Fibroblast of skin of left quadriceps (primary cell): ENCODE measurements around the gene GFY.
A peak's percentile ranks its signal among the peaks of the same experiment; 100 is the strongest.

ENCODE experiments used
- DNase-seq, 2 experiments: peaks; one replicate each; pipeline ENCODE4 v3.0.0-alpha.2; 2013; ENCODE audit warnings: low read depth in 2 of 2

The GFY gene, protein sequence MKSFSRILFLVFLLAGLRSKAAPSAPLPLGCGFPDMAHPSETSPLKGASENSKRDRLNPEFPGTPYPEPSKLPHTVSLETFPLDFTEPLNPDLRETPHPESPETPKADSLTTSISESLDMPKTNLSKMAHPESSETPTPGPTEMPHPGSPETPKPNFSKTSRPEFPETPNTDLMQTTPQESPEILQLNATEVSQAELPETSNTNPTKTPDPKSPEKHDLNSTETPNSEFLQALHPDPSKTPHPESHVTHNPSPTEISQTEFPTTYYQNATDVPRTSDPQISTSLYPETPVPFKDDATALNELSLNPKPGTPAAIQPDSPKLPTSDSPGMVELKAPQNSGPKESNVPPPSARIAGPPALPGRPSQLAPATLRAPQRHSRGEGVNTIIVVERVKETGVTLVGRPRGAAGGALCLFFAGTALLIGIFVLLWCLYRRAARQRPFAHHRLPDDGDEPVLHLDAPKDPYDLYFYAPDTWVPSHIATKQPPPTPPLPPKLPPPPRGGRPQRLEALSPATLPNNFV

DNA sequence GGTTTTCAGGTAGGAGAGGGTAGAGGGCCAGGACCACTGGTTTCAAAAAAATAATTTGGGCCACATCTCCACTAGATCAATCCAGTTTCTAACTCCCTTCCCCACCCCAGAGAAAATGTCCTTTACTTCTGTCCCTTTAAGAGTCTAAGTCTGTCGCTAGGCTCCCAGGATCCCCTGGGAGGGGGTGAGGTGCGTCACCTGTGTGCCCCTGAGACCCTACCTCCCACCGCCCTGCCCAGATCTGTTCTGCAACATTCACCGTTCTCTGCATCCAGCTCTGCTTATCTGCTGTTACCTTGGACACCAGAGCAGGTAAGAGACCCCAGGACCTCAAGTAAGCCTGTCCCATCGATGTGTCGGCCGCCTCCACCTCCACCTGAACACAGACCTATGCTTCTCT lies at the start of gene GFY:
GFY (plus strand) TSS at position 211 of the 400 bp plus-strand sequence. CDS start 1,043 bp downstream, outside the sequence.
- no peak for DNase-seq

DNA sequence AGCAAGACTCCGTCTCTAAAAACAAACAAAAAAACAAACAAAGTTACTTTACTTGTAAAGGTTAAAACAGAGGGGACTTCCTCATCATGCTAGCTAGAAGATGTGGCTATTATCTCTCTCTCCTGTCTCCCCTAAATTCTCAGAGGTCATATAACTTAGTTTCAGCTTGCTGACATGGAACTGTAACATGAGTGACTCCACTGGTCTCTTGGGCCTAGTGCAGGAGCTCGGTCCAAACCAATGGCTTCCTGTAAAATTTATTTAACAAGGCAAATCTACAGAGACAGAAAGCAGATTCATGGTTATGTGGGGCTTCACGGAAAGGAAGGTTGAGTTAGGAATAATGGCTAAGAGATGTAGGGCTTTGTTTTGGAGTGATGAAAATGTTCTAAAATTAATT lies 46.7 kb upstream of the GFY start:
- no peak for DNase-seq

DNA sequence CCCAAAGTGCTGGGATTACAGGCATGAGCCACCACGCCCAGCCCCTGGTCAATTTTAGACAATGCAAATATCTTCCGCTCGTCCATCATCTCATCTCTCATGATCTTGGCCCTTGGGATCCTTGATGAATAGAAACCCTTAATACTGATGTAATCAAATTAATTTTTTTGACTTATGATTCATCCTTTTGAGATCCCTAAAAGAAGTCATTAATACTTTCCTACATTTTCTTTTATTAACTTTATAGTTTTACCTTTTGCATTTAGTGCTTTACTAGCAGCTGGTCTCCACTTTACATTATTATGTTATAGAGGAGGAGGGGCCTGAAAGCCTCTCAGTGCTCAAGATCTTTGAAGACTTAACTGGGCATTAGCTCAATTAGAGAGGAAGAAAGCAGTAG lies 44.8 kb upstream of the GFY start:
- DNase-seq: no peak

DNA sequence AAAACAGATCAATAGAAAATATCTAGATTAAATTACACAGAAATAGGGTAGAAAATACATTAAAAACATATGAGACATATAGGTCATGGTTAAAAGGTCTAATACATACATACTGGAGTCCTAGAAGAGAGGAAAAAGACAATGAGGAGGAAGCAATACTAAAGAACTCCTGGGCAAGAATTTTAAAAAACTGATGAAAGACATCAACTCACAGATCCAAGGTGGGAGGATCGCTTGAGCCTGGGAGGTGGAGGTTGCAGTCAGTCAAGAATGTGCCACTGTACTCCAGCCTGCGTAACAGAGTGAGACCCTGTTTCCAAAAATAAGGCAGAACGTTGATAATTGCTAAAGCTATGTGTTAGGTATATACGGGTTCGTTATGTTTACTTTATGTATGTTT lies 42.5 kb upstream of the GFY start:
- no peak for DNase-seq

DNA sequence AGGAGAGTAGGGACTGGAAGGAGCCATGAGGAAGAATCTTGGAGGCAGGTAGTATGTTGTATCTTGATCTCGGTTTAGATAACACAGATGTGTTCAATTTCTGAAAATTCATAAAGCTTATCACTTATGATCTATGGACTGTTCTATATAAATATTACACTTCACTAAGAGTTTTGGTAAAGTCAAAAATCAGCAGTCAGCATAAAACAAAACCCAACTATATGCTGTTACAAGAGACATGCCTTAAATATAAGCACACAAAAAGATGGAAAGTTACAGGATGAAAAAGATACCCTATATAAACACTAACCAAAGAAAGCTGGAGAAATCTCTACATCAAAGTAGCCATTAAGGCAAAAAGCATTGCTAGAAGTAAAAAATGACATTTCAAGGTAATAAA lies 41.6 kb upstream of the GFY start:
- no peak for DNase-seq

DNA sequence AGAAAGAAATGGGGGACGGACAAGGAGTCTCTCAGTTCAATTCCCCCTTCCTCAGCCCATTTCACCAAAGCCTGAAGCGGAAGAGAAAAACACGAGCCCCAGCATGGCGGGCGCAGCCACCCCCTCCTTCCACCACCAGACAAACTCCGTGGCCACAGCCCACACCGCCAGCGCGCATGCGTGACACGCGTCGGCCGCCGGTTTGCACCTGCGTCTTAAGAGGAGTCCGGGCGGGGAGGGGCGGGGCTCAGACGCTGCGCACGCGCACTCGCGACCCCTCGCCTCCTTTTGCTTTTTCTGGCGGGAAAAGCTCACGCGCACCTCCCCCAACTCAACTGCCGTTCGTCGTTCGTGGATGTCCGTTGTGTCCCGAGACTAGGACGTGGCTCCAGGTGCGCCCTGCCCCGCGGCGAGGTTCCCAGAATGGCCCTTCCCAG lies 37.2 kb upstream of the GFY start, which contains the start of gene KASH5:
KASH5 (plus strand) TSS at position 314 of the 437 bp plus-strand sequence. CDS start 2,635 bp downstream, outside the sequence.
- peak in 1 of 2 experiments; percentile 10 for DNase-seq

DNA sequence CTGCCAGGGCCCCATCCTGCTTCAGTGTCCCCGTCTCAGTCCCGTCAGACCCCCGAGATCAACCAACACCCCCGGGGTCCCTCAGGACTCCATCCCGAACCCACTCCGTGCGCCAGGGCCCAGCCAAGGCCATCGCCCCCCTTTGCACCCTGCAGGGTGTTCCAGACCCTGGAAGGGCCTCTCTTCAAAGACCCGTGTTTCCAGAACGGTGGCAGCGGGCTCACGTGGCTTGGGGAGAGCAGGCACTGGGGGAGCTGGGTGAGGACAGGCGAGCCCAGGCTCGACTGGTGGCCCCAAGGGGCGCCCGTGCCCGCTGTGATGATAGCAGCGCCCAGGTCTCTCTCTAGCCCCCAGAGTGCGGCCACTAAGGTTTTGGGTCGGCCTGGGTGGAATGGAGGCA lies 35.8 kb upstream of the GFY start:
- no peak for DNase-seq

DNA sequence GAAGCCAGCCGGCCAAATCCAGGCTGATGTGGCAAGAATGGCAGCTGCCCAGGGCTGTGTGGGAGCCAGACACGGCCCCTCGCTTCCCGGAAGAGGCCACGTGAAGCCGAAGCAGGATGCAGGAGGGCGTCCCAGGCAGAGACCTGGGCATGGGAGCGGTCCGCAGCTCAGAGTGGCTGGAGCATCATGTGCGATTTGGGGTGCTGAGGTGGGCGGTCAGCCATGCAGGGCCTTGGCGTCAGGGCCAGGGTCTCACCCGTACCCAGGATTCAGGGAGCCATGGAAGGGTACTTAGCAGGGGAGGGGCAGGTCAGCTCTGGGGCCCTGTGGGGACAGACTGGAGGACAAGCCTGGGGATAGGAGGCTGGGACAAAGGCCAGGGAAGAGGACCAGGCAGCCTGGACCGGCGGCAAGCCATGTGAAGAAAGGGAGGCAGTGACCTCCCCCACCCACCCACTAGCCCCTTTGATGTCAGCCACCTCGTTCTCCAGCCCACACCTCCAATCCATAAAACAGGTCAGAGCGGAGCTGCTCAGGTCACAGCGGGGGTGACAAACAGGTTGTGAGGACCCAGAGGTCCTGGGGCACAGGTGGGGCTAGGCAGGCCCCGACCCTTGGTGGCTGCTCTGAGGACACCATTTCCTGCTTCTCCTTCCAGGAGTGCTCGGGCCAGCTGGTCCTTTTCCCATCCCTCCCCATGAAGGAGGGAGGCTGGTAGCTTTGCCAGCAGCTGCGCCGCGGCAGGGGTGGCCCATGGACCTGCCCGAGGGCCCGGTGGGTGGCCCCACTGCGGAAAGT lies 34.9 kb upstream of the GFY start:
- no peak for DNase-seq

DNA sequence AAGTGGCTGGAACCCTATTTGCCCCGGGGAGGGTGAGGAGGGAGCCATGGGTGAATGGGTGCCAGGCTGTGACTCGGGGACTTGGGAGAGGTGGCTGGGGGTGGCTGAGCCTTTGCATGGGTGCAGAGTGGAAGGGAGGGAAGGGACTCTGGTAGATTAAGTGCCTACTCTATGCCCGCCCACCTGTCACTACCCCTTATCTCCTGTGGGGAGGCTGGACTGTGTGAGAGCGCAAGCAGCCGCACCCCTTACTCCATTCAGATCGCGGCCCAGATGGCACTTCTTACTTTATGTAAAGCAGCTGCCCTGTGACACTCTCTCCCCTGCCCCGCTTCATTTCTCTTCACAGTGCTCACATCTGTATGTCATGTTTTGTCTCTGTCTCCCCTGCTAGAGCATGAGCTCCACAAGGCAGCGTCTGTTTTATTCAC lies 34.2 kb upstream of the GFY start:
- DNase-seq: no peak

DNA sequence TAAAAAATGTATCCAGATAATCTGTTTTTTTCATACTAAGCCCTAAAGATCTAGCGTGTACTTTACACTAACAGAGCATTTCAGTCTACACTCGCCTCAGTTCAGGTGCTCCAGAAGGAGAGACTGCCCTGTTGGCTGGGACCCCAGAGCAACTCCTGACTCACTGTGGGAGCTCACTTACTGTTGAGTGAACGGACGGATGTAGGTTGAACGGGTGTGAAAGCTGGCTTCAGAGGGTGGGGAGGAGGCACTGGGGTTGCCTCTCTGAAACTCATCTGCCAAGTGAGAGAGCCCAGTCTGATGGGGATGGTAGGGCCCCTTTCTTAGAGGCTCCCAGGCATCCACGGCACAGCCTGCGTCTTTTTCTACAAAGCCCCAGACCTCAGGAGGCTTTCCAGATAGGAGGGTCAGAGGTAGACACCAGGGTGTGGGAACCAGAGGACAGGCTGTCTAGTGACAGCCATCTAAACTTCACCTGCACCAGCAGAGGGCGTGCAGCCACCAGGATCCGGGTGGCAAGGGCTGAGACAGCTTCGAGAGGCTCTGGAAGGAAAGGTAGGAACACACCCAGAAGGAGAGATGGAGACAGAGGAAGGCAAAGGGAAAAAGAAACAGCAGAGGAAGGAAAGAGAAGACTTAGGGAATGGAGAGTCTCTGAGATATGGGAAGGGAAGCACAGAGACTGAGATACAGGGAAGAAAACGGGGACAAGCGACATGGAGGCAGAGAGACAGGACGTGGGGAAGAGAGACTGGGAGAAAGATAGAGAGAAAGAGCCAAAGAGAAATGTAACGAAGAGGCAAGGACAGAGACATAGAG lies 33.4 kb upstream of the GFY start:
- DNase-seq: peak; percentile 35 to 40

DNA sequence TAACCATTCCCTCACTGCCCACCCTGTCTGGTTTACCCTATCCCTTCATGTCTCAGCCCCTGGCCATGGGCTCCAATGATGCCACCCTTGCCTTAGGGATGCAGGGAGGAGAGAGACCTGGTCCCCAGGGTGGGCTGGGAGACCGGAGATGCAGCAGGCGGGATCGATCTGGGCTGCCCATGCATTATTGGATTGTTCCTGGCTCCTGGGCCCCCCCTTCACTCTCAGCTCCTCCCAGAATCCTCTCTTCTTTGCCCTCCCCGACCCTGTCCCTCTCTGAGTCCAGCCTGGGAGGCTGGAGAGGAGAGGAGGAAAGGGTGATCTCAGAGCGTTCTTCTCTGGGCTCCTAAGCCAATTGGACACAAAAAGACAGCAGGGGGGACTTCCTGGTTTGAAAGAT lies 31.3 kb upstream of the GFY start:
- no peak for DNase-seq

DNA sequence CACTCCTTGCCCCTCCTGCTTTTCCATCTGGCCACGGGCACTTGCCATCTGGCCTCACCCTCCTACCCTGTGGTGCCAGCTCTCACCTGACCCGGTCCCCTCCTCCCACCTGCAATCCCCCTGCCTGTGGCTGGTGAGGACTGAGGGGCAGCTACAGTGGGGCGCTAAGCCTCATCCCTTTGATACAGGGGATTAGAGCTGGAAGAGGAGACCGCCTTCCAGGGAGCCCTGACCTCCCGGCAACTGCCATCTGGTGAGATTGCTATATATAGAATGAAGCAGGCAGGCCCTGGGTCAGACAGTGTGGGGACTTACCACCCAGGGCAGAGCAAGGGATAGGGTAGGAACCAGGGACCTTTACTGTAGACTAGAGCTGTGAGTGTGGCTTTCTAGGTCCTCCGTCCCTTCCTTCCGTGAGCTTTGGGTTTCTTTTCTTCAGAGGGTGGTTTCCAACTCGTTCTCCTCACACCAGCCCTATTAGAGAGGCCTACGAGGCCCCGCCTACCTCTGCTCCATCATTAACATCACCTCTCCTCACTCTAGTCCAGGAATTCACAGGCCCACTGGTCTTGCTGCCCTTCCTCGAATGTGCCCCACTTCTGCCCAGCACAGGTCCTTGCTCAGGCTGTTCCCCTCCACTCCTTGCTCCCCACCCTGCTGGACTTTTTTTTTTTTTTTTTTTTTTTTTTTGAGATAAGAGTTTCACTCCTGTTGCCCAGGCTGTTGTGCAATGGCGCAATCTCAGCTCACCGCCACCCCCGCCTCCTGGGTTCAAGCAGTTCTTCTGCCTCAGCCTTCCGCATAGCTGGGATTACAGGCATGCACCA lies 29.4 kb upstream of the GFY start:
- no peak for DNase-seq

DNA sequence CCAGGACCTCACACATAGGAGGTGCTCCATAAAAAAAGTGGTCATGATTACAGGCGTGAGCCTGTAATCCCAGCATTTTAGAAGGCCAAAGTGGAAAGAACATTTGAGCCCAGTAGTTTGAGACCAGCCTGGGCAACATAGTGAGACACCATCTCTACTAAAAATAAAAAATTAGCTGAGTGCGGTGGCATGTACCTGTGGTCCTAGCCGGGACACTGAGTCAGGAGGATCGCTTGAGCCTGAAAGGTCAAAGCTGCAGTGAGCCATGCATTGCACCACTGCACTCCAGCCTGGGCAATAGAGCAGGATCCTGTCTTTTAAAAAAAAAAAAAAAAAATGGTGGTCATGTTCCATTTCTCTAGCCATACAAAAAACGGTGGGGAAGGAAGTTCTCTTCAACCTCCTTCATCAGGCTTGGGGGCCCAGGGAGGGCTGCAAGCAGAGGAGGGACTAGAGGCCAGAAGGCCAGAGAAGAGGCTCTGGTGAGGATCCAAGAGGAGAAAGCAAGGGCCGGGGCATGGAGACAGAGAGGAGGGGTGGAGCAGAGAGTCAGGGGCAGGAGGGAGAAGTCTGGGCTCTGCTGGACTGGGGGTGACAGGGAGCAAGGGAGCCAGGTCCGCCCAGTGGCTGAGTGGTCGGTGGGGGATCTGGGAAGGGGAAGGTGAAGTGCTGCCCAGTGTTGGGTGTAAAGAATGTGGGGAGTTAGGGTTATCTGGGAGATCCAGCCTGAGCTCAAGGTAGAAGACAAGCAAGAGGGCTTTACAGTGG lies 28.3 kb upstream of the GFY start:
- no peak for DNase-seq

DNA sequence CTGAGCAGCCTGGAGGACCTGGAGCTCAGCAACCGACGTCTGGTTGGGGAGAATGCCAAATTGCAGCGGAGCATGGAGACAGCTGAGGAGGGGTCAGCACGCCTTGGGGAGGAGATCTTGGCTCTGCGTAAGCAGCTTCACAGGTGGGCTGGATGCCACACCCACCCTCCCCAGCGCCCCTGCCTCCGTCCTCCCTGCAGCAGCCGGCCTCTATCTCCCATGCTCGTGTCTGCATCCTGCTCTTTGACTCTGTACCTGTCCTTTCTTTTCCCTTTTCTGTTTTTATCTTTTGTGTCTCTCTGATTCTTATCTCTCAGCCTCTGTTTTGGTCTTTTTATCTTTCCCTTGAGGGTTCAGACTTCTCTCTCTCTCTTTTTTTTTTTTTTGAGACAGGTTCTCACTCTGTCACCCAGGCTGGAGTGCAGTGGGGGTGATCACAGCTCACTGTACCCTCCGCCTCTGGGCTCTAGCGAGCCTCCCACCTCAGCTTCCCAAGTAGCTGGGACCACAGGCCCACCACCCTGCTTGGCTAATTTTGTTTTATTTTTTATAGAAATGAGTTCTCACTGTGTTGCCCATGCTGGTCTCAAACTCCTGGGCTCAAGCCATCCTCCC lies 27.1 kb upstream of the GFY start:
- DNase-seq: no peak

DNA sequence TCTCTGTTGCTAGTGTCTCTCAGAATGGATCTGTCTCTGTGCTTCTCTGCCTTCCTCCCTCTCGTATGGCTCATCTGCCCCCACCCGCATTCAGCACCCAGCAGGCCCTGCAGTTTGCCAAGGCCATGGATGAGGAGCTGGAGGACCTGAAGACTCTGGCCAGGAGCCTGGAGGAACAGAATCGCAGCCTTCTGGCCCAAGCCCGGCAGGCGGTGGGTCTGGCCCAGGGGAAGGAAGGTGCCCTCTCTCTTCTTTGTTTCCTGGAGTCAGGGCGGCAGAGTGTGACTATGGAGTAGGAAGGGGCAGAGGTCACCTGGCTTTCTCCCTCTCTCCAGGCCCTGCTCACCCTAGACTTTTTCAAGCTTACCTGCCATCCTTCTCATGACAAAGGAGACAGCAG lies 26.3 kb upstream of the GFY start:
- no peak for DNase-seq

DNA sequence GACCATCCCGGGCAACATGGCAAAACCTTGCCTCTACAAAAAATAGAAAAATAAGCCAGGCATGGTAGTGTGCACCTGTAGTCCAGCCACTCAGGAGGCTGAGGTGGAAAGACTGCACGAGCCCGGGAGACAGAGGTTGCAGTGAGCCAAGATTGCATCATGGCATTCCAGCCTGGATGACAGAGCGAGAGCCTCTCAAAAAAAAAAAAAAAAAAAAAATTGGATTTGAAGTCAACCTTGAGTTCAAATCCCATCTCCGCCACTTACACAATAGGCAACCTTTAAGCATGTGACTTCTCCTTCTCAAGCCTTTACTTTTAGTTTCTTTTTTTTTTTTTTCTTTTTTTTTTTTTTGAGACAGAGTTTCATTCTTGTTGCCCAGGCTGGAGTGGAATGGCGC lies 25.2 kb upstream of the GFY start:
- no peak for DNase-seq

DNA sequence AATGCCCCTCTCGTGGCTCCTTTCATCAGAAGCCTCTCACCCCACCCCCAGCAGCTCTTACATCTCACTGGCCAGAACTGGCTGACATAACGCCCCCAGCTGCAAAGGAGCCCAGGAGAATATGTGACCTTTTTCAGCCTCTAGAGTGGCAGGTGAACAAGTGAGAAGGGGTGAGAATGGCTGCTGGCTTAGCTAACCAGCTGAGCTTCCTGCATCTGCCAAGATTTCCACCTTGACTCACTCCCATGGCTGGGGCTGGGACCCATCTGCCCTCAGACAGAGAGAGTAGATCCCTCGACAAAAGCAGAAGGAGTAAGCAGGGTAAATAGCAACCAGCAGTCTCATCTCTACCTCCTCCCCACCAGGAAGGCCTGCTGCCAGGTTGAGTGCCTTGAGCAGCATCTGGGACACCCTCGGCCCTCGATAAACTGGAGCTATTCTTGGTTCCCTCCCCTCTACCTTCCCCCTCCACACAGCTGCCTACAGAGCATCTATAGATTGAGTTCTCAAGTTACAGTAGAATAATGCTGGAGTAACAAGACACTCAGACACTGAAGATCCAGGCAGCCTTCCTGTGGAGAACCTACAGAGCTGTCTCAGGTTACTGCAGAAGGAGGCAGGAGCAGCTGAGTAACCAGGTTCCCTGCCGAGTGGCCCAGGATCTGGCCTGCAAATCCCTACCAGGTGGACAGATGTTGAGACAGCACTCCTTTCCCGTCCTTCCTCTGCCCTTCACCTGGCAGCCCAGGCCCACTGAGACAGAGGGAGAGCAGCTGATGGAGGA lies 21.6 kb upstream of the GFY start:
- peak; percentile 15 to 37 for DNase-seq

DNA sequence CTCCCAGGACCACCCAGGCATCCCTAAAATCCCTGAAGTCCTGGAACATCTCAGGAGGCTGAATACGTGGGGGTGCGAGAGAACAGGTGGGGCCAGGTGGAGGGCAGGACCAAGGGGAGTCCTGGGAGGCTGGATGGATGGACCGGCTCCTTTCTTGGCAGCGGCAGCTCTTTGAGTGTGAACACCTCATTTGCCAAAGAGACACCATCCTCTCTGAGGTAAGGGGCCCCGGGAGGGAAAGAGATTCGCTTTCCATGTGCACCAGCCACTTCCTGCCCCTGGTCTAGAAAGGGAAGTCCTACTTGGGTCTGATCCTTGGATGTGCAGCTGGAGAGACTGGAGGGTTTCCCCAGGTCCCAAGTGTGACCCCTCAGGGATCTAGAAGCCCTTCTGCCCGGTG lies 18.1 kb upstream of the GFY start:
- no peak for DNase-seq

DNA sequence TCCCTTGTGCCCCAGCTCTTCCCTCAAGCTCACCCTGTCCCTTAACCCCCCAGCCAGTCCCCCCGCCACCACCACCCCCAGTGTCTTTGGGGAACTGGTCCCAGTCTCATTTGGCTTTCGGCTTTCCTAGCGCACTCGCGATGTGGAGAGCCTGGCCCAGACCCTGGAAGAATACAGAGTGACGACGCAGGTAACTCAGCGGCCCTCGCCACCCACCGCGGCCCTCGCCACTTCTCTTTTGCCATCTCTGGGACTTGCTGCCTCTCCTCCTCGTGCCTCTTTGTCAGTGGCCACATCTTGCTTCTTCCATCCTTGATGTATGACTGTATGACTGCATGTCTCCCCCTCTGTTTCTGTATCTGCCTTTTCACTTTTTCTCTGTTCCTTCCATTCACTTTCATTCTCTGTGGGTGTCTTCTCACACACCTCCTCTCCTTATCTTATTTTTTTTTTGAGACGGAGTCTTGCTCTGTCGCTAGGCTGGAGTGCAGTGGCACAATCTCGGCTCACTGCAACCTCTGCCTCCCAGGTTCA lies 17.6 kb upstream of the GFY start:
- no peak for DNase-seq
